Eye (tissue), 1 donor: ENCODE results near the gene CORO2B.

Source experiments
- DNase-seq: peaks from one replicate; pipeline ENCODE4 v3.0.0-alpha.2; 2015

Gene CORO2B

DNA sequence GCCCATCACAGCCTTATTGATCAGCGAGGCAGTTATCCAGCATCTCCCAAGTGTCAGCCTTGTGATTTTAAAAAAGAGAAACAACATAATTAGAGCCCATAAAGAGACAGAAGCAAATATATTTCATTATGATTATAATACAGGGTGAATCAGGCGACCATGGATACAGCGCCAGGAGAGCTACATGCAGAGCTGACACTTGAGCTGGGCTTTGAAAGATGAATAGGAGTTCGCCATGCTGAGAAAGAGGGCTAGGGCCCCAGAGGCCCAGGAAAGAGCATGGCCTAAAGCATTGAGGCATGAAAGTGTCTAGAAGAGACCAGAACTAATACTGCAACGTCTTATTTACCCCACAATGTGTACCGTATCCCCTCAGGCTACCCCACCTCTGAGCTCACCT is 4.2 kb upstream of the CORO2B start:
- no peak for DNase-seq

DNA sequence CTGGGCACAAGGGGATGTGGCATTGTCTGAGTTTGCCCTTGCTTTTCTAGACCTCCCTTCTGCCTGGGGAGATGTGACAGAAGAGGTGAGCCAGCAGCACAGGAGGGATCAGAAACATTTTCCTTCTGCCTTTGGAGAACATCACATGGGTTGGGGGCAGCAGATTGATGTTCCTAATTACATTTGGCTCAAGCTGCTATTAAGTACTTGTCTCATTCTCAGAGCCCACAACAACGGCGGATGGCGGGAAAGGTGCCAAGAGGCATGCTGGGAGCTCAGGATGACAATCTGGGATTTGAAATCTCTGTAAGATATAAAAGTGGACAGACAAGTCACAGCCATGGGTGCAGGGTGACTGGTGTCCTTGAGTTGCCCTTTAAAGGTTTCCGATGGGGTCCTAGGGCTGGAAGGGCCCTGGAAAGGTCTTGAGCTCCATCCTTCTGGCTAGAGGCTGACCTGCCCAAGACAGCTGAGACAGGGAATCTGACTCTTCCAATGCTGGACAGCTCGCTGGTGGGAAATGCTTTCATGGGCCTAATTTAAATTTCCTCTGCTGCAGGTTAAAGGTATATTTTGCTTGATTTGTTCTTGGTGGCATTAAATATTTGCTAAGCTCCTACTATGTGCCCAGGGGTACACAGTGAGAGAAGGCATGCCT is 2.4 kb upstream of the CORO2B start:
- no peak for DNase-seq

DNA sequence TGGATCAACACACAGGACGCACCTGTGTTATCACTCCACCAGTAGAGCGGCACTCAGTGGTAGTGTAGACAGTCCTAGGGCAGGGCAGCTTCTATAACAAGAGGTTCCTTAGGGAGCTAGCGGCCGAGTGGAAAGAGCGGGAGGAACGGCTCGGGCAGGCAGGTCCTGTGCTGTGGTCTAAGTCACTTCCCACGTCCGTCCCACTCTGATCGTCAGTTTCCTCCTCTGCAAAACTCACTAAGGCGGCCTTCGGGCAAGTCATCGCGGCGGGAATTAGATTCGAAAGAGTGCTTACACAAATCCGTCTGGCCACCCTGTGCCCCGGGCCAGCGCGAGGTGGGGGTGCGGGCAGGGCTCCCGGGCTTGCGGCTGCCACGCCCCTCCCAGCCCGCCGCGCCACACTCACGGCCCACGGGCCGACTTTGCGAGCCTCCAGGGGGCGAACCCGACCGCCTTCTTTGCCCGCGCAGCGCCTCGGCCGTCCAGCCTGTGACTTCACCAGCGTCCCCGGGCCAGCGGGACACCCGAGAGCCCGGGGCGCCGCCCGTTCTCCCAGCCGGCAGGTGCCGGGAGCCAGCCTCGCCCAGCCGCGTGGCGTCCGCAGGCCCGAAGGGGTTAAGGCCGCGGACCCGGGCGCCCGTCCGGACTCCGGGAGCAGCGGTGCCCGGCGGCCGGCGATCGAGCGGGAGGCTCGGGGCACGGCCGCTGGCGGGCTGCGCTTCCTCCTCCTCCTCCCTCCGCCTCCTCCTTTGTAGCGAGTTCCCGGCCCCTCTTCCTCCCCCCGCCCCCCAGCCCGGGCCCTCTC is 416 bp upstream of the CORO2B start:
- DNase-seq: peak; percentile 91

DNA sequence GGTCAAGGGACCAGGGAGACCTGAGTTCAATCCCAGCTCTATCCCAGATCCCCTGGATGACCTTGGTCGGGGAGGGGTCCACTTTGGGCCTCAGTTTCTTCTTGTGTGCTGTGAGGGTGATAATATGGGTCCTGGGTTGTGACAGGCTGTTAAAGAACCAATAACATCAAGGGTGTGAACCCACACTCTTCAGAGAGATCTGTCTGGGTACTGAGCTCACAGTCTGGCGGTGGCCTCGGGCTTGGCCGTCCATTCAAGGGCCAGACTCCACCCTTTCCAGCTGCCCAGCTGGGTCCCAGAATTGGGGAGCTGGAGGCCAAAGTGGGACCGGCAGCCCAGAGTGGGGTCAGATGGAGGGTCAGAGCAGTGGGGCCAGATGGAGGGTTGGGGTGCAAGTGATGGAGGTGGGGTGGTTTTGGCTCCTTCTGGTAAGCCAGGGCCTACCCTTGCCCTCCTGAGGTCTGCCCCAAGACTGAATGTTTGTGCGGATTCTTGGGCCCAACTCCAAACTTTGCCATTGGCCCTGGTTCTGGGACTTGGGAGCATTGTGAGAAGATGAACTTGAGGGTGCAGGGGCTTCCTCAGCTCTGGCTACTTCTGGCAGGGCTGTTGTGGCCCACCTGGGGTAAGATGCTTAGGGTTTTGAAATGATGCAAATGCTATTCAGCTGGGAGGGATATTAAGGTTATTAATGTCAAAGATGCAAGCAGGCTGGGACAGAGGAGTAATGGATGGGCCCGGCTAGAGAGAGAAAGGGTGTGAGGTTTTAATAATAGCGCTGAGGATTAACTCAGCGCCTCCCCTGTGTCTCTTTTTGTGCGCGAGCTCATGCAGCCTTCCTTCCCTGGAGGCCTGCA is 1.5 kb downstream of the CORO2B start:
- DNase-seq: no peak

DNA sequence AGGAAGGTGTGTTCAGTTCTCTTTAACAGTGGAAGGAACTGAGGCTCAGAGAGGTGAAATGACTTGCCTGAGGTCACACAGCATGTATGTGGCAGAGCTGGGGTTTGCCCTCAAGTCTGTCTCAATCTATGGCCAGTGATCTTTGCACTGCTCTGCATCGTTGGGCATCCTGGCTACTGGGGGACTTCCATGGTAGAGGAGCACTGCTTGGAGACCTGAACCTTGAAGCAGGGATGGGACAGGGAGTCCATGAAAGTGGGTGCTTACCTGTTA is 2.0 kb downstream of the CORO2B start:
- DNase-seq: no peak

DNA sequence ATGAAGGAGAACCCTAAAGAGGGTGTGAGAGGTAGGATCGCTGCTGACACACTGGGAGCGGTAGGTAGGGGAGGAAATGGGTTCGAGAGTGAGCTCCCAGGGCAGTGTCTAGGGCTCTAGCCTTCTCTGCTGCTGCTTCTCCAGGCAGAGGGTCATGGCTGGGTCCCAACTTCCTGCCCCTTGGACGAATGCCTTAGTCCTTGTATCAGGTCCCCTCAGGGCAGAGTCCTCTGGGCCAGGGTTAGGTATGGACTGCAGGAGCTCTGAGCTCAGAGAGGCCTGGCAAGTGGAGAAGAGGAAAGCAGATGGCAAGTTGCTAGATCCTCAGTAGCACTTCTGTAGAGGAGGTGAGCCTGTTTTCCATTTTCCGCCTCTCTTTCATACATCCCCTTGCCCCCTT is 2.9 kb downstream of the CORO2B start:
- DNase-seq: no peak

DNA sequence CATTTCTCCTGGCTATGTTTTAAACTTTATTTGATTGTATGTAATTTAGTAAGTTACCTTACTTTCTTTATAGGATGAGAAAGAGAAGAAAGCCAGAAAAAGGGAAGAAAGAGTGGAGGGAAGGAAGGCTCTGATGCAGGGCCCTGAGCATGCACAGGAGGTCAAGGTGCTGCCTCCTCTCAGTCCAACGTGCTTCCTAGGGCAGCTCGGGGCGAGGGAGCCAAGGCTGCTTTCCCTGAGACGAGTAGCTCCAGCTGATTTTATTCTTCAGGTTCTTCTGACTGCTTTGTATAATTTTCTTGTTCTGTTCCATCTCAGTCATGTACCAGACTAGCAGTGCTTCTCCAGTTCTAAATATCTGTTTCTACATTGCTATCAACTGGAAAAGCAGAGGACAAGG is 3.4 kb downstream of the CORO2B start:
- DNase-seq: no peak

DNA sequence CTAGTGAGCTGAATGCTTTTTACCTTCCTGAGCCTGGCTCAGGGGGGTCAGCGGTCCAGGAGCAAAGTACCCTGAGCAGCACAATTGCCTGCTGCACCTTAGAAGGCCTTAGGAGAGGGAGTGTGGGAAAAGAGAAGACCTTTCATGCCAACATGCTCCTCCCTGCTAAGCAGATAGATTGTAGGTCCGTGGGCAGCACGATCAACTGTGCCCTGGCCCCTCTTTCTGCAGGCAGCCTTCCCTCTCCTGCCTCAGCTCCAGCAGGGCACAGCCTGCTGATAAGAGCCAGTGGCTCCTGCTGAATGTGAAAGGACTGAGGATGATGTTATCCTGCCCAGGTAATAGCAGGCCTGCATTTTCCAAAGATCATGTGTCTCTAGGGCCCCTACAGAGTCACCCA is 4.1 kb downstream of the CORO2B start:
- DNase-seq: no peak

DNA sequence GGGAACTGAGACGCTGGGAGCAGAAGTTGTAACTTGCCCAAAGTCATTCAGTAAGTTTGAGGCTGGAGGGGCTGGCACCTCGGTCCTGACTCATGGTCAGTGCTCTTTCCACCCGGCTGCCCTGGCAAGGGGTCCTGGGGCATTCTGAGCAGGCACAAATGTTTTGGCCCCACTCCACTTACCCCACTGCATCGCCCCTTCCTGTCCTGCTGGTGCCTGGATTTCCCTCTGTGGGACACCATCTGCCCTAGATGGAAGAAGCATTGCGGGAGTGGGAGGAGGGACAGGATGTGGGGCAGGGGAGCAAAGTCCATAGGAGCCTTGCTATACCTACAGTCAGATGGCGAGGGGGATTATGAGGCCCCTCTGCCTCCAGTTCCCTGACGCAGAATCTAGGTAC is 4.5 kb downstream of the CORO2B start:
- no peak for DNase-seq

DNA sequence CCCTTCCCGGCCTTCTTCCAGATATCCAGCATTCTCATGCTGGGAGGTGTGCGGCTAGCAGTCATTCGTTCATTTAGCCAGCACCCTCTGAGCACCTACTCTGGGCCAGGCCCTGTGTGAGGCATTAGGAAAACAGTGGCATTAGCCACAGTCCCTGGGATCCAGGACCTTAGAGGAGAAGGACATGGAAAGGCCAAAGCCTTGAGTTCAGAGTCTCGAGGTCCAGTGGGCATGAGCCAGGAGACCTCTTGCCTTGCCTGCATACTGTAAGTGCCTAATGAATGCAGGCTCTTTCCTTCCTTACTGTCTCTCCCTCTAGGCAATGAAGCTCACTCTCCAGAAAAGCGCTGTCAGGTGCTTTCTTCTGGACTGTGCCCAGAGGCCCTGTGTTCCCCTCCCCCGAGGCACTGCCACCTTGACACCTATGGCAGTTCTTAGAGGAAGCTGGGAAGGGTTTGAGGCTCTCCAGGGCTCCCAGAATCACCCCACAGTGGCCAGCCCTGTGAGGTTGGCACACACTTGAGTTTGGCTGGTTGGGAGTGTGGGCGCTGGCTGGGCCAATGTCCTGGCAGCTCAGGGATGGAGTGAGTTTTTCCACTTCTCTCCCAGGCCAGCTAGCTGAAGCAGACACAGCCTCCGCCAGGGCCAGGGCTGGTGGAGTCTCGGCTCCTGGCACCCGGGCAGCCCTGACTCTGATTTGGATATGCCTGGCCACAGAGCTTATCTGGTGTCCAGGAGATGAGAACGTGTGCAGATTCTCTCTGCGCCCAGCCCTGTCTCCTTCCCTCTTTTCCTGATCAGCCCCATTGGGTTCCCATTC is 5.4 kb downstream of the CORO2B start:
- no peak for DNase-seq

DNA sequence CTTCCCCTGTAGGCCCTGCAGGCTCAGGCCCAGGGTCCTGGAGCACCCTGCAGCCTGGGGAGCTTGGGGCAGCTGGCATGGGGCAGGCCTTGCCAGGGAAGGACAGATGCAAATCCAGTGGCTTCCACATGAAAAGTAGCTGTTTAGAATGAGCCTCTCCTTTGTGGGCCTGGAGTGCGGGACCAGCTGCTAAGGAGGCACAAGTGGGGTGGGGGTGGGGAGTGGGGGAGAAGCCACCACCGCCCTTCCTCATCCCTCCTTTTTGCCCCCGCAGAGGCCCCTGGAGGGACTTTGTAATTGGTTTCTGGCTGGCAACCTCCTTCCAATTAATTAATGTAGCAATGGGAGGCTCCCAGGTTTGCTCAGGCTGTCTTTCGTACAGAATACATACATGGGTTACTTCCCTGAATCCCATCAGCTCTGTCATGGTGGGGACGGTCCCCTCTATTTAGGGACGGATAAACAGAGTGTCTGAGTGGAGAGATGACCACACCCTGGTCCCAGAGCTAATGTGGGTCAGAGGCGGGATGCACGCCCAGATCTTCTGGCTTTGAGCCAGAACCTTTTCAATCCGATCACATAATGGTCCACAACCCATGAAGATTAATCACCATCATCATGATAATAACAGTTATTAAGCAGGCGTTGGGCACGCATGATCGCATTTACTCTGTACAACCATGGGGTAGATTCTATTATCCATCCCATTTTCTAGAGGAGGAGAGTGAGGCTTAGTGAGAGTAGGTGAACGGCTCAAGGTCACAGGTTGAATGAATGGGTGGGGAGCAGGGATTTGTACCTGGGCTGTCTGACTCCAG is 6.2 kb downstream of the CORO2B start:
- peak; percentile 74 for DNase-seq

DNA sequence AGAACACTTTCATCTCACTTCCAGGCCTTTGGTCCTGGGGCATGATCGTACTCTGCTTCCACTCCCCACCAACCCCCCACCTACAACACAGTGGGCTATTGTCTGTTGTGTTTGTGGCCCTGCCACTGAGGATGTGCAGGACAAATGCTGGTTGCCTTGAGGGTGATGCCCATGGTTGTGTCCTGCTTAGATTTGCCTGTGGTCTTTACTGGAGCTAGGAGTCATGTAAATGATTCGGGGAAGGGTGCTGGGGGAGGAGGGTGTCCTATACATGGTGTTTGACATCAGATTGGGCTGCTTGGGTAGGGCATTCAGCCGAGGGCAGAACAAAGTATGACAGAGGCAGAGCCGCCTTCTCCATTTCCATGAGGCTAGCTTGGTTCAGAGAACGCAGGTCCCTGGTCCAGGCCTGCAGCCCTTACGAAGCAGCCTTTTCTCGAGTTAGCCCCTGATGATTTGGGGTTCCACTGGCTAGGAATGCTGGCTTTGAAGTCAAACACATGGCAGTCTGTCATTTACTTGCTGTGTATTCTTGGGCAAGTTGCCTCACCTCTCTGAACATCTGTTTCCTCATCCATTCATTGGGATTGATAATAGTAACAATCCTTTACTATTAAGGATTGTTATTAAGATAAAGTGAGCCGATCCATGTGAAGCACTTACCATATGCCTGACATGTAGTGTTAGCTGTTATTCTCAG is 6.9 kb downstream of the CORO2B start:
- no peak for DNase-seq

DNA sequence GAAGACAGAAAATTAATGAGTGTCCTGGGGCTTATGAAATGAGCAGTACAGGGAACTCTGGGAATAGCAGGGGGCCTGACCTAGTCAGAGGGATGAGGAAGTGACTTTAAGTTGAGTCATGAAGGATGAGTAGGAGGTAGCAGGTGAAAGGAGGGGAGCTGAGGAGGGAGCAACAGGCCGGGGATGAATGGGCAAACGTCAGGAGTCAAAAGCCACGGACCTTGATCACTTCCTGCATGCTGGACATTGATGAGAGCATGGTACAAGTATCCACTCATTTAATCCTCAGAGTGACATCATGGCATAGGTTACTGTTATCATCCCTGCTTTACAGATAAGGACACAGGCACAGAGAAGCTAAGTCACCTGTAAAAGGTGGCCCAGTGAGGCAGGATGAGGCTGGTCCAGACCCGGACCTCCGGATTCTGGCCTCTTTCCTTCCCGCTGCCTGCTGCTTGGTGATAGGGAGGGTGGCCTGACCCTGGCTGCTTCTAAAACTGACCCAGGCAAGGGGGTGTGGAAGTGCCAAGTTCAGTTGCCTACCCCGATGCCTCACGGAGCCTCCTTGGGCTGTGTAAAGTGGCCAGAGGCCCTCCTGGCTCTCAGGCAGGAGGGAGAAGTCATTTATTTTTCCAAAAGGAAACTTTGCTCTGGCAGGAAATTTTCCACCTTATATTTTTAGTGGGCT is 7.6 kb downstream of the CORO2B start:
- DNase-seq: no peak

DNA sequence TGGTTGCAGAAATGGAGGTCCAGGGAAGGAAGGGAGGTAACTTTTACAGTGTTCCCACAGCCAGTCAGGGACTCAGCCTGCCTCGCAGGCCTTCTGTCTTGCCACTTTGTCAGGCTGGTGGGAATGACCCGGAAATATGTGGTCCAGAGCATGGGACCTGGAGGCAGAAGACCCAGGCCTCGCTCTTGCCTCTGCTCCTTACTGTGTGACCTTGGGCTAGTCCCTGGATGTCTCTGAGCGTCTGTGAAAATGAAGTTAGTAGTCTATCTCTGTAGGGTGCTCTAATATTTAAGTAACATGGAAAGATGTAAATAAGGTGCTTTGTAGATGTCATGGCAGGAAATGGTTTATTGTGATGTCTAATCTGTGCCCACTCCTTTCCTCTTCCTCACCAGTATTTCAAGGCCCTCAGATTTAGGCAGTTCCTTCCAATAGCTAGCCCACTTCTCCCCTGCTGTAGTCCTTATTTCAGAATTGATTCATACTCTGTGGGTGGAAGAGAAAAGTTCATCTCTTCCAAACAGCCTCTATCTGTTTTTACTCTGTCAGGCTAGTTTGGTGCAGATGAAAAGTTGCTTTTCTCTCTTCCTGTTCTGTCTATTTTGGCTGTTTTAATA is 9.1 kb downstream of the CORO2B start:
- DNase-seq: no peak

DNA sequence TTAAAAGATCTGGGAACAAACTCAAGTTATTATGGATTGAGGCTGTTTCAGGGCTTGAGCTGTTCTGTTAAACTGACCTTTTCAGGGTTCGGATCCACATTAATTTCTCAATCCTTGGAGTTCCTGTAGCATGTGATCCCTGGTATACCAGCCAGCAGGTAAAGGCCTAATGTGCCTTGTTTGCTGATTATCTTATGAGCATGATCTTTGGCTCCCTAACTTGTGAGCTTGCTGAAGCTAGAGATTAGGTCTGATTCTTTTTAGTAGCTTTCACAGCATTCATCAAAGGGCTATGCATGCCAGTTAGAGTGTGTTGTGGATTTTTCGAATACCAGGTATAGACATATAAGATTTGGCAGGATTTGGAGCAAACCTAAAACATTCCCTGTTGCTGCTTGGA is 10.3 kb downstream of the CORO2B start:
- no peak for DNase-seq

DNA sequence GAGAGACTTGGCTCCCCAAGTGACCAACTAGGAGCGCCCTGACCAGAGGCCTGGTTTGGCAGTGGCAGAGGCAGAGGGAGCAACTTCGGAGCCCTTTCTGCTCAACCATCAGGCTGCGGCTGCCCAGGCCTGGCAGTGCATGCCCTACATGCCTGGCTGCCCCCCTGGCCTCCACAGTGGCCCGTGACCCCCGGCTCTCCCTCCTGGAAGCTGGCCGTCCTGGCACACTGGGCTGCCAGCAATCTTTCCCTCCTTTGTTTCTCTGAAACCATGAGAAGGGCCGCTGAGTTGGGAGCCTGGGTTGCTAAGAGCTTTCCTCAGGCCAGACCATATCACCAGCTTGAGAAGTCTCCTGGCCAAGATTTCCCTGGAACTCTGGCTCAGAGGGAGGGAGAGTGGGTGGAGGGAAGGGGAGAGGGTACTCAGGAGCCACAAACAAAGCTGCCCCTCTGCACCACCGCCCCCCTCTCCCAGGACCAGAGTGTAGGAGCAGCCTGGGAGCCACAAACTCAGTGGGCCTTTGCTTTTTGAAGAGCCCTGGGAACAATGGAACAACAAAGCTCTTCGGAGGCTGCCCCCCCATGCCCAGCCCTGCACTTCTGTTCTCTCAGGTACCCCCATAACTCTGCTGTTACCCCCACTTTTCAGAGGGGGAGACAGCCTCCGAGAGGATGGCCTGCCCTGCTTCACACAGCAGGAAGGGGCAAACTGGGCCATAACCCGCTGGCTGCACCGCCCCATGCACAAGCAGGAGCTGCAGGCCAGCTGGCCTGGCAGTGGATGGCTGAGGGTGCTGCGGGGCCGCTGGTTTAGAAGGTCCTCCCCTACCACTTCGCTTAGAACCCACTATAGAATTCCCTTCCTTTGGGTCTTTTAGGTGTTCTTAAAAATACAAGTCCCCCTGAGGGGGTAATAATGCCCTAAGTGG is 11.3 kb downstream of the CORO2B start:
- DNase-seq: no peak

DNA sequence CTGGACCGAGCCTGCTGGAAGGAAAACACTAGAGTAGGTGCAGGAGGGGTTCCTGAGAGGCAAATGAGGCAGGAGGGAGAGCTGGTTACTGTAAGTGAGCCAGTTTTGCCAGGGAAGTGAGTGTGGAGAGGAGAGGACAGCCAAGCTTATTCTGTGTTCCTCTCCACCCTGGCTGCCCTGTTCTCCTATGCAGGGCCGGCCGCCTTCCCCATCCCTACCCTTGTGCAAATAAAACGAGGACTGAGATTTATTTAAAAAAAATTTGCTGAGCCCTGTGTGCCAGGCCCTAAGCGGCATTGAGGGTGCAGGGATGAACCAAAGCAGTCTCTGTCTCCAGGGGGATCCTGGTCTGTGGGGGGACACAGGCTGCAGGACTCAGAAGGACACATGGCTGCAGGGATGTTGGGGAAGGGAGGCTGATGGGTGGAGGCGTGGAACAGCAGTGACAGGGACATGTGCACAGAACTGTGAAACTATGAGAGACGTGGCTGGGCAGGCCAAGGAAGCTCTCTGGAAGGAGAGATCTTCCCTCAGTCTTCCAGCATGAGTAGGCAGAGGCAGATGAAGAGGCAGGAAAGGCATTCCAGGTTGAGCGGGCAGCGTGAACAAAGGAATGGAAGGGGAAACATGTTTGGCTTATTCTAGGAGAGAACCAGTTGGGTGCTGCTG is 12.1 kb downstream of the CORO2B start:
- DNase-seq: no peak

DNA sequence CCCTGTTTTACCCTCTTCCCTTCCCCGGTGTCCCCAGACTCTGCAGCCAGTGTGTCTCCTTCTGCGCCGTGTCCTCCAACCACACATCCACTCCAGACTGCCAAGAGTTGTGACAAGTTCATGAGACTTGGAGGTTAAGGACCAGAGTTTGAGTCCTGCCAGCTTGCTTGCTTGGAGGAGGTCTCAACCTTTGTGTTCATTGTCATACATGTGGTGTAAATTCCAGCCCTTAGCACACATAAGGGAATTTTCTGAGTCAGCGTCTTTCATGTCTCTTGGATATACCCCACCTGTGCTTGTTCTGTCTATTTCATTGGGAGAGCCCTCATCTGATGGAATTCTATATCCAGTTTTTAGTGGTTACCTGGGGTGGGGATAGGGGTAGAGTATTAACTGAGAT is 13.3 kb downstream of the CORO2B start:
- DNase-seq: no peak

DNA sequence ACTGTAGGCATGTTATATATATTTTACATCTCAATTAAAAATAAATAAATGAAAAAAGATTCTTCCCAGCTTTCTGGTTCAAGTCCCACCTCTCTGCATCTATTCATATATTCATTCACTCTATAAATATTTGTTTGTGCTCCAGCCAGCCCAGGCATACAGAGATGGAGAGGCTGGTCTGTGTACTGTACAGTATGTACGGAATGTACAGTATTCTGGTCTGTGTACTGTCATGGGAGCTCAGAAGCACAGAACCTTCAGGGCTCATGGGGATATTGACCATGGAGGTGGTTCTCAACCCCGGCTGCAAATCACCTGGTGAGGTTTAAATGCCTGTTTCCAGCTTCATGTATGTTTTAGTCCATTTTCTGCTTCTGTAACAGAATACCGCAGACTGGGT is 13.8 kb downstream of the CORO2B start:
- no peak for DNase-seq
